PC-3 (cell line): Measurements from ENCODE around the gene CDSN. TPM values are rescaled to one million over a fixed set of nuclear protein-coding genes. Genes with fewer than 3 reads are reported as not detected.
A peak's percentile ranks its signal among the peaks of the same experiment; 100 is the strongest.

Source experiments
- ATAC-seq: fragments of 200-7000 bp; cut with Tn5 transposase; 2 replicates; pipeline ENCODE4 v1.9.1; 2020; ENCODE audit warnings: mild to moderate bottlenecking, moderate library complexity
- BruUV-seq: library from RNA; stranded (reverse); fragments of 400-500 nt; replicated peaks from 2 replicates; lab custom pipeline; 2021; lab: Mats Ljungman, UMichigan
- CTCF ChIA-PET: fragments of 300-600 bp; sonication (Branson Sonifier 250); formaldehyde crosslinking; loops from one replicate; lab custom pipeline; 2022; ENCODE audit warnings: antibody characterized with exemption; lab: Charles Lee
- POLR2A ChIA-PET: fragments of 300-600 bp; sonication (Branson Sonifier 250); formaldehyde crosslinking; loops from one replicate; lab custom pipeline; 2022; ENCODE audit warnings: antibody characterized with exemption; ENCODE audit not compliant: unreplicated experiment; lab: Charles Lee
- DNase-seq: peaks from one replicate; pipeline ENCODE4 v3.0.0-alpha.2; 2015
- H2AFZ ChIP-seq: fragments of 300-600 bp; sonication (generic); 2 replicates; pipeline ENCODE4 v1.6.0; 2016; ENCODE audit warnings: antibody characterized with exemption, low read length
- H3F3A ChIP-seq: fragments of 300-600 bp; sonication (generic); one replicate; pipeline ENCODE4 v1.6.0; 2017; ENCODE audit warnings: antibody characterized with exemption, low read length, control low read depth, mild to moderate bottlenecking; ENCODE audit not compliant: unreplicated experiment
- H3K27ac ChIP-seq: fragments of 300-600 bp; sonication (generic); 2 replicates; pipeline ENCODE4 v1.5.1; 2016; ENCODE audit warnings: mild to moderate bottlenecking, low read length
- H3K27me3 ChIP-seq: fragments of 300-600 bp; sonication (generic); 2 replicates; pipeline ENCODE4 v1.6.1; 2016; ENCODE audit warnings: low read length, mixed read lengths
- H3K36me3 ChIP-seq: fragments of 300-600 bp; sonication (generic); 2 replicates; pipeline ENCODE4 v1.6.1; 2016; ENCODE audit warnings: low read depth, mixed run types, low read length, mixed read lengths
- H3K4me1 ChIP-seq: fragments of 300-600 bp; sonication (generic); 2 replicates; pipeline ENCODE4 v1.5.1; 2016; ENCODE audit warnings: low read length; ENCODE audit not compliant: insufficient read depth
- H3K4me2 ChIP-seq: fragments of 300-600 bp; sonication (generic); 2 replicates; pipeline ENCODE4 v1.6.0; 2016; ENCODE audit warnings: low read length
- H3K4me3 ChIP-seq: fragments of 300-600 bp; sonication (generic); 2 replicates; pipeline ENCODE4 v1.5.1; 2016; ENCODE audit warnings: mild to moderate bottlenecking, low read length, mixed read lengths
- H3K79me2 ChIP-seq: fragments of 300-600 bp; sonication (generic); 2 replicates; pipeline ENCODE4 v1.6.1; 2017; ENCODE audit warnings: low read length, mixed read lengths
- H3K9ac ChIP-seq: fragments of 300-600 bp; sonication (generic); 2 replicates; pipeline ENCODE4 v1.6.0; 2016; ENCODE audit warnings: mild to moderate bottlenecking, low read length
- H3K9me2 ChIP-seq: fragments of 300-600 bp; sonication (generic); replicated peaks from 2 replicates; pipeline ENCODE4 v1.6.1; 2016; ENCODE audit warnings: mixed run types, low read length, mixed read lengths
- H3K9me3 ChIP-seq: fragments of 300-600 bp; sonication (generic); 2 replicates; pipeline ENCODE4 v1.6.1; 2016; ENCODE audit warnings: low read length, mixed read lengths
- H4K20me1 ChIP-seq: fragments of 300-600 bp; sonication (generic); 2 replicates; pipeline ENCODE4 v1.6.1; 2016; ENCODE audit warnings: low read length, mixed read lengths
- EZH2 ChIP-seq: fragments of 300-600 bp; sonication (generic); IDR thresholded peaks from one replicate; pipeline ENCODE4 v1.6.1; 2017; ENCODE audit warnings: antibody characterized with exemption, mild to moderate bottlenecking, low read length; ENCODE audit not compliant: unreplicated experiment
- EZH2phosphoT487 ChIP-seq: fragments of 300-600 bp; sonication (generic); IDR thresholded peaks from 2 replicates; pipeline ENCODE4 v1.6.1; 2018; ENCODE audit warnings: mild to moderate bottlenecking, antibody characterized with exemption, low read length, borderline replicate concordance
- intact Hi-C: fragments of 100-400 bp; cut with micrococcal nuclease; formaldehyde crosslinking; loops from 2 replicates; pipeline ENCODE4 v1.9.0; 2023
- total RNA-seq: library from RNA; depleted of rRNA; stranded (reverse); fragments of >200 nt; gene quantifications from 2 replicates; pipeline ENCODE4 v1.2.3, GENCODE V29; 2014
- TF ChIP-seq, protein P1 (sequence below): fragments of 300-600 bp; sonication (generic); conservative IDR thresholded peaks from 2 replicates; pipeline ENCODE4 v1.5.1; 2017; ENCODE audit warnings: antibody characterized with exemption, low read depth, mild to moderate bottlenecking, low read length

CDSN gene
- total RNA-seq, 1 experiment from 2014 or later: 0.55 TPM

DNA sequence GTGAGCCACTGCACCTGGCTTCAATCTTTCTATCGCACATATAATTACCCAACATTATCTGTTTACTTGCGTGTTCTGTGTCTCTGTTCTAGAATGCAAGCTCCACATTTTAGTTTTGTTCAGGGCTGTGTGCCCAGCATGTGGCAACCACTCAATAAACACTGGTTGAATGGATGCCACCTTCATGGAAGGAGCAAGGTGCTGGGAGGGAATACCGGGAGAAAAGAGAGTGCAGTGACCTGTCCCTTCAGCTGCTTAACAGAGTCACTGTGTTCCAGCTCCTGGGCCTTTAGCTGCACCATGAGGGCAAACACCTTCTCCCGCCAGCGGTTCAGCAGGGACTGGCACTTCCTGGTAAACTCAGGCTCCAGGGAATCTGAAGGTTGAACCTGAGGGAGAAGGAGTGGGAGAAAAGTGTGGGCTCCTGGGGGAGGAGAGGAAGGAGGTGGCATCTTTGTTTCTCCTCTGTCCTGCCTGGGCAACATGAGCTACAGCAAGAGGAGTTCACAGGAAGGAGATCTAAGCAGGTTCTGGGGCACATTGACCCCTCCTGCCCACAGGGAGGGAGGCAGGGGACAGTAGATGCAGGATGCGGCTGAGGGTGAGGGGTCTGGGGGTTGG, 29.7 kb upstream of the CDSN start:
- Histone ChIP-seq H2AFZ (no peak overlapping the region), H3K4me3 (no peak overlapping the region), H3K9me3 (no peaks in the 10 kb centered on the region), H3K79me2 (no peaks in the 10 kb centered on the region), H3F3A (no peaks in the 10 kb centered on the region), H3K36me3 (no peaks in the 10 kb centered on the region), H3K9ac (no peak overlapping the region), H3K4me1 (no peaks in the 10 kb centered on the region), H3K27ac (no peak overlapping the region), H3K4me2 (no peak overlapping the region), H3K27me3 (no peaks in the 10 kb centered on the region), H3K9me2 (no peaks in the 10 kb centered on the region), H4K20me1 (no peaks in the 10 kb centered on the region)
- intact Hi-C loops: no loop called here
- POLR2A ChIA-PET: no interaction called here
- DNase-seq (no peak), ATAC-seq (no peak)
- BruUV-seq: no TSS peak
- TF ChIP-seq EZH2phosphoT487 (no peak), EZH2 (no peak)
- TF ChIP-seq, protein P1, sequence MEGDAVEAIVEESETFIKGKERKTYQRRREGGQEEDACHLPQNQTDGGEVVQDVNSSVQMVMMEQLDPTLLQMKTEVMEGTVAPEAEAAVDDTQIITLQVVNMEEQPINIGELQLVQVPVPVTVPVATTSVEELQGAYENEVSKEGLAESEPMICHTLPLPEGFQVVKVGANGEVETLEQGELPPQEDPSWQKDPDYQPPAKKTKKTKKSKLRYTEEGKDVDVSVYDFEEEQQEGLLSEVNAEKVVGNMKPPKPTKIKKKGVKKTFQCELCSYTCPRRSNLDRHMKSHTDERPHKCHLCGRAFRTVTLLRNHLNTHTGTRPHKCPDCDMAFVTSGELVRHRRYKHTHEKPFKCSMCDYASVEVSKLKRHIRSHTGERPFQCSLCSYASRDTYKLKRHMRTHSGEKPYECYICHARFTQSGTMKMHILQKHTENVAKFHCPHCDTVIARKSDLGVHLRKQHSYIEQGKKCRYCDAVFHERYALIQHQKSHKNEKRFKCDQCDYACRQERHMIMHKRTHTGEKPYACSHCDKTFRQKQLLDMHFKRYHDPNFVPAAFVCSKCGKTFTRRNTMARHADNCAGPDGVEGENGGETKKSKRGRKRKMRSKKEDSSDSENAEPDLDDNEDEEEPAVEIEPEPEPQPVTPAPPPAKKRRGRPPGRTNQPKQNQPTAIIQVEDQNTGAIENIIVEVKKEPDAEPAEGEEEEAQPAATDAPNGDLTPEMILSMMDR: no peak
- CTCF ChIA-PET: no interaction called here

DNA sequence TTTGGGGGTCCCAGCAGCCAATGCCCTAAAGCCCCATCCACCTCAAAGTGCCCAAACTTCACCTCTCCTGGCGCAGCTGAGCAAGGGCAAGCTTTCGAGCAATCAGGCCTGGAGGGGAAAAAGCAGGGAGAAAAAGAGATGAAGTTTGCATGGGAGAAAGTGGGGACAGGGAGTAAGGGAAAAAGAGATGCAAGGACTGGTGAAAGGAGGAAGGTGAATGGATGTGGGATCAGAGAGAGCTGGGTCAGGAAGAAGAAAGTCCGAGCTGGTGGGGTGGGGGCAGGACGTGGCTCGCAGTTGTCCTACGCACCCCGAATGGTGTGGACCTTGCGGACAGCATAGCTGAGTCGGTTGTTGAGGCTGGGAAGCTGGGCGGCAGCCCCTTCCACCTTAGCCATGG, 25.1 kb upstream of the CDSN start:
- ChIA-PET CTCF (no interaction called here), POLR2A (no interaction called here)
- Histone ChIP-seq H3K9ac (no peak overlapping the region), H3F3A (no peaks in the 10 kb centered on the region), H4K20me1 (no peaks in the 10 kb centered on the region), H3K9me3 (no peaks in the 10 kb centered on the region), H3K36me3 (no peaks in the 10 kb centered on the region), H3K79me2 (no peaks in the 10 kb centered on the region), H3K27ac (no peak overlapping the region), H2AFZ (no peak overlapping the region), H3K9me2 (no peaks in the 10 kb centered on the region), H3K4me2 (no peak overlapping the region), H3K27me3 (no peaks in the 10 kb centered on the region), H3K4me3 (no peak overlapping the region), H3K4me1 (no peaks in the 10 kb centered on the region)
- no TSS peak for BruUV-seq
- ATAC-seq (no peak), DNase-seq (no peak)
- TF ChIP-seq, protein P1: no peak
- TF ChIP-seq EZH2phosphoT487 (no peak), EZH2 (no peak)
- intact Hi-C loops: no loop called here

DNA sequence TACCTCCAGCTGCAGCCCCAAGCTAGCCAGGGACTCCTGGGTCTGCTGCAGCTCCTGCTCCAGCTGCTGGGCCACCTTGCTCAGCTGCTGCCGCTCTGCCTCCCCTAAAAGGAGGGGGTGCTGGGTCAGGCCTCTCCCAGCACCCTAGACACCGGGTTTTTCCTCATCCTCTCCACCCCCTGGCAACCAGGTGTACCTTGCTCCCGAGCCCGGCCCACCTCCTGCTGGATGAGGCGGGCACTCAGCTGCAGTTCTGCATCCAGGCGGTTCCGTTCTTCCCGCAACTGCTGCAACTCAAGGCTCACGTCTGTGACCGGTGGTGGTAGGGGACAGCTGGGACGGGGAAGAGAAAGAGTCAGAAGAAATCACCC, 24.7 kb upstream of the CDSN start:
- Histone ChIP-seq H3K79me2 (no peaks in the 10 kb centered on the region), H3K27me3 (no peaks in the 10 kb centered on the region), H3K9me3 (no peaks in the 10 kb centered on the region), H3K36me3 (no peaks in the 10 kb centered on the region), H4K20me1 (no peaks in the 10 kb centered on the region), H3K27ac (no peak overlapping the region), H3K4me3 (no peak overlapping the region), H3K9ac (no peak overlapping the region), H2AFZ (no peak overlapping the region), H3K9me2 (no peaks in the 10 kb centered on the region), H3K4me1 (no peaks in the 10 kb centered on the region), H3F3A (no peaks in the 10 kb centered on the region), H3K4me2 (no peak overlapping the region)
- POLR2A ChIA-PET: no interaction called here
- BruUV-seq: TSS peak; percentile 10
- CTCF ChIA-PET: no interaction called here
- no peak for ATAC-seq
- intact Hi-C loops: no loop called here
- DNase-seq: no peak
- TF ChIP-seq EZH2phosphoT487 (no peak), EZH2 (no peak)
- TF ChIP-seq, protein P1: no peak
